H9 (cell line): Measurements from ENCODE around the gene TENT5C. TPM values are rescaled to one million over a fixed set of nuclear protein-coding genes. Genes with fewer than 3 reads are reported as not detected.

Source experiments
- DNase-seq: peaks from one replicate; pipeline ENCODE4 v3.0.0-alpha.2; 2017
- H2AFZ ChIP-seq: one replicate; pipeline ENCODE4 v1.6.1; 2013; ENCODE audit warnings: mild to moderate bottlenecking, low read length, control low read depth, moderate library complexity
- H2AK5ac ChIP-seq: 2 replicates; pipeline ENCODE4 v1.6.1; 2013; ENCODE audit warnings: low read length, control low read depth, mixed read lengths; ENCODE audit not compliant: insufficient read length
- H2BK120ac ChIP-seq: one replicate; pipeline ENCODE4 v1.6.1; 2013; ENCODE audit warnings: low read depth, mild to moderate bottlenecking, low read length, control low read depth, inconsistent platforms; ENCODE audit not compliant: poor library complexity, severe bottlenecking
- H2BK12ac ChIP-seq: 2 replicates; pipeline ENCODE4 v1.6.1; 2013; ENCODE audit warnings: low read length, control low read depth, mixed read lengths, low read depth; ENCODE audit not compliant: insufficient read length
- H2BK15ac ChIP-seq: 2 replicates; pipeline ENCODE4 v1.6.1; 2013; ENCODE audit warnings: low read depth, low read length, control low read depth
- H2BK20ac ChIP-seq: one replicate; pipeline ENCODE4 v1.6.1; 2013; ENCODE audit warnings: low read depth, mild to moderate bottlenecking, low read length, control low read depth, inconsistent platforms; ENCODE audit not compliant: poor library complexity, severe bottlenecking
- H2BK5ac ChIP-seq: 2 replicates; pipeline ENCODE4 v1.6.1; 2013; ENCODE audit warnings: low read length, control low read depth, mixed read lengths; ENCODE audit not compliant: insufficient read length
- H3K14ac ChIP-seq: 2 replicates; pipeline ENCODE4 v1.6.1; 2013; ENCODE audit warnings: low read length, control low read depth; ENCODE audit not compliant: insufficient read depth
- H3K18ac ChIP-seq: 2 replicates; pipeline ENCODE4 v1.6.1; 2013; ENCODE audit warnings: low read depth, mild to moderate bottlenecking, mixed read lengths, low read length, control low read depth; ENCODE audit not compliant: insufficient read length
- H3K23ac ChIP-seq: 2 replicates; pipeline ENCODE4 v1.6.1; 2013; ENCODE audit warnings: low read length, control low read depth, mixed read lengths, low read depth; ENCODE audit not compliant: insufficient read length
- H3K23me2 ChIP-seq: 2 replicates; pipeline ENCODE4 v1.6.1; 2013; ENCODE audit warnings: low read depth, mild to moderate bottlenecking, mixed read lengths, low read length, control low read depth; ENCODE audit not compliant: insufficient read length, poor library complexity, severe bottlenecking
- H3K27ac ChIP-seq: 2 replicates; pipeline ENCODE4 v1.5.1; 2013; ENCODE audit warnings: low read length, control low read depth, mixed read lengths, low read depth; ENCODE audit not compliant: insufficient read length
- H3K27me3 ChIP-seq: 2 replicates; pipeline ENCODE4 v1.6.1; 2013; ENCODE audit warnings: low read length, control low read depth, inconsistent platforms; ENCODE audit not compliant: insufficient read depth
- H3K4ac ChIP-seq: 2 replicates; pipeline ENCODE4 v1.6.1; 2013; ENCODE audit warnings: low read depth, mild to moderate bottlenecking, control low read depth, inconsistent platforms, low read length, moderate library complexity
- H3K4me1 ChIP-seq: 2 replicates; pipeline ENCODE4 v1.6.1; 2013; ENCODE audit warnings: low read length, control low read depth, inconsistent platforms; ENCODE audit not compliant: insufficient read depth
- H3K4me2 ChIP-seq: 2 replicates; pipeline ENCODE4 v1.6.1; 2013; ENCODE audit warnings: low read length, control low read depth, mixed read lengths; ENCODE audit not compliant: insufficient read length, insufficient read depth
- H3K56ac ChIP-seq: 2 replicates; pipeline ENCODE4 v1.6.1; 2013; ENCODE audit warnings: low read depth, mild to moderate bottlenecking, mixed read lengths, low read length, control low read depth; ENCODE audit not compliant: insufficient read length
- H3K79me1 ChIP-seq: 2 replicates; pipeline ENCODE4 v1.6.1; 2013; ENCODE audit warnings: low read depth, mild to moderate bottlenecking, moderate library complexity, low read length, control low read depth, inconsistent platforms; ENCODE audit not compliant: insufficient read depth, poor library complexity, severe bottlenecking
- H3K79me2 ChIP-seq: 2 replicates; pipeline ENCODE4 v1.6.1; 2013; ENCODE audit warnings: low read length, control low read depth, inconsistent platforms; ENCODE audit not compliant: insufficient read depth
- H3K9ac ChIP-seq: 2 replicates; pipeline ENCODE4 v1.6.1; 2013; ENCODE audit warnings: low read length, control low read depth, mixed read lengths; ENCODE audit not compliant: insufficient read length; ENCODE audit errors: extremely low read depth
- H3K9me3 ChIP-seq: one replicate; pipeline ENCODE4 v1.6.1; 2013; ENCODE audit warnings: low read depth, low read length, inconsistent platforms; ENCODE audit not compliant: control insufficient read depth
- H3T11ph ChIP-seq: one replicate; pipeline ENCODE4 v1.6.1; 2013; ENCODE audit warnings: mild to moderate bottlenecking, low read length, control low read depth, inconsistent platforms
- H4K20me1 ChIP-seq: one replicate; pipeline ENCODE4 v1.6.1; 2013; ENCODE audit not compliant: control insufficient read depth, insufficient read length, insufficient read depth
- H4K5ac ChIP-seq: 2 replicates; pipeline ENCODE4 v1.6.1; 2013; ENCODE audit warnings: low read depth, mild to moderate bottlenecking, mixed read lengths, low read length, control low read depth; ENCODE audit not compliant: insufficient read length
- H4K8ac ChIP-seq: replicated peaks from 2 replicates; pipeline ENCODE4 v1.6.1; 2013; ENCODE audit warnings: low read length, control low read depth, mixed read lengths, low read depth; ENCODE audit not compliant: insufficient read length
- H4K91ac ChIP-seq: 2 replicates; pipeline ENCODE4 v1.6.1; 2013; ENCODE audit warnings: low read depth, mild to moderate bottlenecking, moderate library complexity, mixed read lengths, low read length, control low read depth; ENCODE audit not compliant: insufficient read length
- H3K27ac Mint-ChIP-seq, 3 experiments: 2 replicates in 2 of 3; 3 replicates in 1 of 3; pipeline ENCODE4 v1.8.0; 2020 to 2021; ENCODE audit warnings: mixed read lengths in 3 of 3, mild to moderate bottlenecking in 1 of 3, moderate library complexity in 1 of 3
- H3K27me3 Mint-ChIP-seq: 2 replicates; pipeline ENCODE4 v1.8.0; 2021; ENCODE audit warnings: low read depth, mild to moderate bottlenecking, moderate library complexity, mixed read lengths
- H3K36me3 Mint-ChIP-seq, 3 experiments: 2 replicates in 2 of 3; 3 replicates in 1 of 3; pipeline ENCODE4 v1.8.0; 2020 to 2021; ENCODE audit warnings: low read depth in 3 of 3, mixed read lengths in 3 of 3; ENCODE audit not compliant: insufficient read depth in 1 of 3
- H3K4me1 Mint-ChIP-seq, 2 experiments: 2 replicates each; pipeline ENCODE4 v1.8.0; 2020; ENCODE audit warnings: mixed read lengths in 2 of 2
- H3K4me3 Mint-ChIP-seq, 2 experiments: 2 replicates in 1 of 2; 3 replicates in 1 of 2; pipeline ENCODE4 v1.8.0; 2020 to 2021; ENCODE audit warnings: mild to moderate bottlenecking in 2 of 2, mixed read lengths in 2 of 2, moderate library complexity in 1 of 2
- H3K9me3 Mint-ChIP-seq, 2 experiments: 2 replicates in 1 of 2; 3 replicates in 1 of 2; pipeline ENCODE4 v1.8.0; 2020; ENCODE audit warnings: mild to moderate bottlenecking in 2 of 2, mixed read lengths in 2 of 2, moderate library complexity in 1 of 2
- WGBS: extraction: QIAGEN DNeasy Blood & Tissue Kit; methylation state at CpG from one replicate; pipeline ENCODE4 v1.1.7; 2013; ENCODE audit warnings: missing lambda C conversion rate, low lambda C conversion rate, mixed read lengths; ENCODE audit not compliant: insufficient read length; ENCODE audit errors: extremely low coverage; 5-methylcytosine and 5-hydroxymethylcytosine counted together
- total RNA-seq: library from RNA; stranded (reverse); gene quantifications from 2 replicates; pipeline ENCODE4 v1.2.1, GENCODE V29; 2021
- TF ChIP-seq, protein P1 (sequence below): fragments of 200-600 bp; sonication (generic); conservative IDR thresholded peaks from 3 replicates; pipeline ENCODE4 v1.8.0; 2021; ENCODE audit warnings: antibody characterized with exemption, mild to moderate bottlenecking

Gene TENT5C
- total RNA-seq, 1 experiment from 2014 or later = 0.37 TPM

DNA sequence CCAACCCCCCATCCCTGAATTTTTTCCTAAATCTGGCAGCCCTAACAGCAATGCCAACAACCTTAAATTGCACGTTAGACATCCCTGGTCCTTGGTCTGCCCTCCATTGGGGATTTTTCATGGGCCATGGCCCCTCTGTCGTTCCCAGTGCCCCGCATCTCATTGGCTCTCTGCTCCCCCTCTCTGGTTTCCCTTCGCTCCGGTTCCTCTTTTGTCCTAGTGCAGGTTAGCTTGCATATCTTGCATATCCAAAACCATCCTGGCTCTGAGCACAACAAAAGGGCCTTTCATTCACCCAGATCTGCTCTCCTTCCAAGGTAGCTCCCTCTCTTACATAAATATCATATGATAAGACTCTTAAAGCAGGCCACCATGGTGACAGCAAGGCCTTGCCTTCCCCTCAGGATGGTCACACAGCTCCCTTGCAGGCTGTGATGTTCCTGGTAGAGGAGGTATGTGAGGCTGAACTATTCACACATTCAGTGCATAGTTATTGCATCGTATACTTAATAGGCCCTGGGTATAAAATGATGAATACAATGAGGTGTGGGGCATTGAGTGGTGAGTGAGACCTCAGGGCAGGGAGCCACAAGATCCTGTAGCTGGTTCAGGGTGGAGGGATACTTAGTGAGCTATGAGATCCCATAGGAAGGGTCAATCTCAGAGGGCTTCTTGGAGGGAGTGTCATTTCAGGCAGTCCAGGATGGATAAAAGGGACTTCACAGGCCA lies 45.2 kb downstream of the TENT5C start:
- Histone ChIP-seq H3K27ac (no peak overlapping the region), H2BK12ac (no peak overlapping the region), H3K9ac (no peak overlapping the region), H2BK120ac (no peak overlapping the region), H3K4ac (no peak overlapping the region), H2AK5ac (no peak overlapping the region), H4K20me1 (no peaks in the 10 kb centered on the region), H3K14ac (no peak overlapping the region), H2AFZ (no peak overlapping the region), H3K18ac (no peak overlapping the region), H3K27me3 (no peaks in the 10 kb centered on the region), H3K56ac (no peak overlapping the region), H4K91ac (no peak overlapping the region), H2BK5ac (no peak overlapping the region), H3K23ac (no peak overlapping the region), H3K79me1 (no peaks in the 10 kb centered on the region), H2BK15ac (no peak overlapping the region), H3K9me3 (no peaks in the 10 kb centered on the region), H3K23me2 (no peaks in the 10 kb centered on the region), H4K5ac (no peak overlapping the region), H3T11ph (no peak overlapping the region), H3K79me2 (no peaks in the 10 kb centered on the region), H2BK20ac (no peak overlapping the region), H4K8ac (no peak overlapping the region), H3K4me1 (0 out of 2 replicates have a peak, but pooled peaks cover 3% of the 10 kb centered on the region), H3K4me2 (no peak overlapping the region)
- no CpG with 5 or more reads among the region's 6 CpGs for WGBS
- H3K27me3 Mint-ChIP-seq = no peaks in the 10 kb centered on the region; the same call in none of the 2 replicates
- H3K4me1 Mint-ChIP-seq = peaks cover 19 to 25% of the 10 kb centered on the region in 2 experiments
- no peak for DNase-seq
- H3K36me3 Mint-ChIP-seq = peaks cover 0 to 4% (median 1%) of the 10 kb centered on the region in 3 experiments; a peak in 4 of 7 replicates
- H3K4me3 Mint-ChIP-seq = 0 out of 5 replicates have a peak overlapping the region, but pooled peaks of 1 of the 2 experiments have one; percentile 39
- peaks cover 0 to 4% of the 10 kb centered on the region in 2 experiments; a peak in 1 of 5 replicates for H3K9me3 Mint-ChIP-seq
- TF ChIP-seq, protein P1, sequence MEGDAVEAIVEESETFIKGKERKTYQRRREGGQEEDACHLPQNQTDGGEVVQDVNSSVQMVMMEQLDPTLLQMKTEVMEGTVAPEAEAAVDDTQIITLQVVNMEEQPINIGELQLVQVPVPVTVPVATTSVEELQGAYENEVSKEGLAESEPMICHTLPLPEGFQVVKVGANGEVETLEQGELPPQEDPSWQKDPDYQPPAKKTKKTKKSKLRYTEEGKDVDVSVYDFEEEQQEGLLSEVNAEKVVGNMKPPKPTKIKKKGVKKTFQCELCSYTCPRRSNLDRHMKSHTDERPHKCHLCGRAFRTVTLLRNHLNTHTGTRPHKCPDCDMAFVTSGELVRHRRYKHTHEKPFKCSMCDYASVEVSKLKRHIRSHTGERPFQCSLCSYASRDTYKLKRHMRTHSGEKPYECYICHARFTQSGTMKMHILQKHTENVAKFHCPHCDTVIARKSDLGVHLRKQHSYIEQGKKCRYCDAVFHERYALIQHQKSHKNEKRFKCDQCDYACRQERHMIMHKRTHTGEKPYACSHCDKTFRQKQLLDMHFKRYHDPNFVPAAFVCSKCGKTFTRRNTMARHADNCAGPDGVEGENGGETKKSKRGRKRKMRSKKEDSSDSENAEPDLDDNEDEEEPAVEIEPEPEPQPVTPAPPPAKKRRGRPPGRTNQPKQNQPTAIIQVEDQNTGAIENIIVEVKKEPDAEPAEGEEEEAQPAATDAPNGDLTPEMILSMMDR = no peak
- H3K27ac Mint-ChIP-seq = no peak overlapping the region; a peak in 1 of 7 replicates
